NCI-H69 (cell line): ENCODE results near the gene FSD1L.
A peak's percentile ranks its signal among the peaks of the same experiment; 100 is the strongest.

Source experiments
- DNase-seq: peaks from one replicate; lab custom pipeline; 2025; lab: John Stamatoyannopoulos, UW

The FSD1L gene

DNA sequence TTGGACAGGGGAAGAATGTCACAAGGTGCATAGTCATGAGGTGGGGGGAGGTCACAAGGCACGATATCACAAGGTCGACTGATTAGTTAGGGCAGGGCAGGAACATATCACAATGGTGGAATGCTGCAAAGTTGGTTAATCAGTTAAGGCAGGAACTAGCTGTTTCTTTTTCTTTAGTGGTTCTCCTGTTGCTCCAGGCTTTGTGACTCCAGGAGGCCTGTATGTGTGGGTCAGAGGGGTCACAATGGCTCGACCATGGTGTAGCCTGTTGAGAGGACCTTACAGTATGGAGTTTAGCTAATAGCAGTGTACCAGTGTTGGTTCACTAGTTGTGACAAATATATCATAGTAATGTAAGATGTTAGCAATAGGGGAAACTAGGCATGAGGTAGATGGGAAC is 12.4 kb upstream of the FSD1L start:
- DNase-seq, result no peak

GRCh38 chr9:105436783-105437182 is 11.1 kb upstream of the FSD1L start:
- no peak for DNase-seq

DNA sequence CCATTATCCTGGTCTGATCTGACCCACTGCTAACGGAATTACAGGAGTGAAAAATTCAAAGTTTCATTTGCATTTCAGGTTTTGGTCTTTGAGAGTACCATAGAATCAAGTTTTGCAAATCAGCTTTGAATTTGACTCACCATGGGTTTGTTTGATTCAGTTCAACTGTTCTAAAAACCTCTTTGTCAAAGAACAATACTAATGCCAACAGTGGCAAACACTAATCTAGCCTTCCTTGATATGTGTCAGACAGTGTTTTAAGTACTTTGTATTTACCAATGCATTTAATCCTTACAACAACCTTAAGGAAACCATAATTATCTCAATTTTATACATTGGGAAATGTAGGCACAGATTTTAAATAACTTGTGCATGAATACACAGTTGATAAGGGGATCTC is 10.1 kb upstream of the FSD1L start:
- peak; percentile 47 for DNase-seq

DNA sequence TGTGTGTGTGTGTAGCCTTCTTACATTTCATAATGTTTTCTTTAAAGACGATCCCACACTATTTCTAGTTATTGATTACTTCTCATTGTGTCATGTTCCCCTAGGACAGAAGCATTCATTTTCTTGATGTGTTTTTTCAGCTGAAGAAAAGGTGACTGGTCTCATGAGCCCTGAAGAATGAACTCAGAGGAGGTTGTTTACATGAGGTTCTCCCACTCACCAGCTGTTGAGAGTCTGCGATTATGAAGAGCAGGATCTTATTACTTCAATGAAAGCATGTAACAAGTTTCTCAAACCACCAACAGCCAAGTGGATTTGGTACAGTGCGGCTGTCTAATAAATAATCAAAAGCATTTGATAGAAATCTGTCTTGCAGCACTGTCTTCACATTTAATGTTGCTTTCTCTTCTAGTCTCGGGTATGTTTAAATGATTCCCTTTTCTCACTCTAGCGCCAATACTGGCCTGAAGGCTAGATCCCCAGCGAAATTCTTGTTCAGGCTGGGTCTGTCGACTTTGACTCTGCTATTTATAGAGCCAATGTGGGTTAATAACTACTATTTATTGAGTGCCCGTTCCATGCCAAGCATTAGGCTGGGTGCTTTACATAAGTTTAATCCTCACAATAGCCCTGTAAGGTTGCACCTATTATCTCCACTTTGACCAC is 9.6 kb upstream of the FSD1L start:
- DNase-seq, result peak; percentile 76

- DNase-seq, result no peak
These were observed 8.4 kb upstream of the FSD1L start for GRCh38 chr9:105439428-105439827.

- no peak for DNase-seq
These were observed 6.1 kb upstream of the FSD1L start for GRCh38 chr9:105441616-105442160.

- DNase-seq, result no peak
These were observed 4.7 kb upstream of the FSD1L start for GRCh38 chr9:105443121-105443520.

DNA sequence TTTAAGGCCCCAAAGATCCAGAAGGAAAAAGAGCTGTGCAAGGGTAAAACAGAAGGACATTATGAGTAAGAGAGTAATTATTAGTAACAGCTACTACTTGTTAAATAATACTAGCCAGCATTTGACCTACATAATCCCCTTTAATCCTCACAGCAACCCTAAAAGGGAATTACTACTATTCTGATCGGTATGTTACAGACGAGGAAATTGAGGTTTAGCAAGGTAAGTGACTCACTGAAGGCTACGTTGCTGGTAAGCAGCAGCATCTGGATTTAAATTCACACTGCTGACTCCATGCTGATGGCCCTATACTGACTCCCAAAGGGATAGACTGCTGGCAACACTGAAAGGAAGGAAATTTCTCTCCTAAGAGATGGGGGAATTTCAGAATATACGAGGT is 3.7 kb upstream of the FSD1L start:
- DNase-seq, result no peak

DNA sequence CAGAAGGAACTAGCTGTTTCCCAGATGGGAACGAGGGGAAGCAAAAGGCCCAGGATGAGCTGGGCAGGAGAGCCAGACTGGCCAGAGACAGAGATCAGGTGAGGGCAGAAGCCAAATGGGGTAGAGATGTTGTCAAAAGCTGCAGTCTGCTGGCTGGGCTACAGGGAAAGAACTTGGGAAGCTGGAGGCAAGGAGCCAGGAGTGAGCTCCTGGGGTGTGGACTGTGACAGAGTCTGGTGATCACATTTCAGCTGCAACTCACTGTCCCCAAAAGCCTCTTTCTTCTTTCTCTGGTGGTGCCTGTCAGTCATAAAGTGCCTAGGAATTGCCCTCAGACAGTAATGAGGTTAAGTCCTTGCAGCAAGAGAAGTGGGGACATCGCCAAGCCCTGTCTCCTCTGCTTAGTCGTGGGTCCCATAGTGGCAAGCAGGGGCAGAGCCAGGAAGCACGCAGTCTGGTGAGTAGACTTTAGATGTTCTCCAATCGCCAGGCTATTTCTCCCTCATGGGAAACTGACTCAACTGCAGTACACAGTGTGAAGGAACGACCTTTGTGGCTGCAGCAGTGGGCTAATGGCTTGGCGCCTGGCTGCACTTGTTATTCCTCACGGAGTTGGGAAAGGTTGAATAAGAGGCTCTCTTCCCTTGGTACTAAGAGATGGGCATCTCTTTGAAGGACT is 2.5 kb upstream of the FSD1L start:
- DNase-seq, result peak; percentile 28

- no peak for DNase-seq
These were observed 434 bp upstream of the FSD1L start for GRCh38 chr9:105447386-105447813.

DNA sequence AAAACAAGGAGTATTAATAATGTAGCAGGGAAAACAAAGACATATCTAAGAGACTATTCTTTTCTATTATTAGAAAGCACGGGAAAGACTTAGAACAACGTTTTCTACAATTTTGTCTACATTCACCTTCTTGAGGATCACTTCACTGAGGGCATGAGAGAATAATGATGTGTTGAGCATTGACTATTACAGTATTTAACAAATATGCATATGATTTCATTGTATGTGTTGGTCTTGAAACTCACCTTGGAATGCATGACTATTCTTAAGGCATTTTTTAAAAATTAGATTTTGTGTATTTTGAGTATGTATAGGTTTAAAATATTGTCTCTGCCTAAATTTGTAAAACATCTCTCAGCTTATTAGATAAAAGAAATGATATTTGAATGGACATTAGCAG is 1.2 kb downstream of the FSD1L start:
- no peak for DNase-seq

DNA sequence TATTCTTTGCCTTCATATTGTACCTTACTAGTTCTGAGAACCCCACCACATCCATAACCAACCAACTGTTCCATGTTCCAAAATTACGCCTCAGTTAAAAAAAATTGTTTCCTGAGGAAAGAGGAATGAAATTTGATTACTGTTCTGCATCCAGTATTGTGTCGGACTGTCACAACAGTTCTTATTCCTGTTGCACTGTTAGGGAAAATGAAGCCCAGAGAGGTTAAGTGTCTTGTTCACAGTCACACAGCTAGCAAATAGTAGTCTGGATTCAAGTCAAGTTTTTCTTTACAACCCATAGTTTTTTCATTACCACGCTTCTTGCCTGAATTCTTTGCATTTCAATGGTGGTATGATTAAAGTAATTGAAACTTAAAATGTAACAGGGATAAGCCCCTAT is 4.4 kb downstream of the FSD1L start:
- DNase-seq, result no peak

DNA sequence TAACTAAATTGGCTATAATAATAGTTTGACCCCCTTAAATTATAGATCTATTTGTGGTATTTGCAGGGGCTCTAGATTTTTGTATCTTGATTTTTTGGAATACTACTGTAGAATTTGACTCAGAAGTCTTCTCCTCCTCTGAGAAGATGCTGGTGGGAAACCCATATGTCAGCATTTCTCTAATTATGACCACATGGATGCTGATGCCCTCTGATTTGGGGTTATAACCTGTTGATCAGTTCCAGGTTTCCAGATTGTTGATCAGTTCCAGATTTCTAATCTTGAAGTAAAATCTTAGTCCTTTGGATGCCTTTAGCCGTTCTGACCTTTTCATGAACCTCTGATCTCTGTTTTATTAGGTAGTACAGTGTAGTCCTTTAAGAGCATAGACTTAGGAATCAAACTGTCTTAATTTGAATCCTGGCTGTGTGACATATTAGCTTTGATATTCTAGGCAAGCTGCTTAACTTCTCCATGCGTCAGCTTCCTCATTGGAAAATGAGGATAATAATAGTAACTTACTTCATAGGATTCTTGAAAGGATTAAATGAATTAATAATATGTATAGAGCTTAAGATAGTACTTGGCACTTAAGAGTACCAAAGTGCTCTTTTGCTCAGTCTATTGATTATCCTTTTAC is 8.1 kb downstream of the FSD1L start:
- no peak for DNase-seq

DNA sequence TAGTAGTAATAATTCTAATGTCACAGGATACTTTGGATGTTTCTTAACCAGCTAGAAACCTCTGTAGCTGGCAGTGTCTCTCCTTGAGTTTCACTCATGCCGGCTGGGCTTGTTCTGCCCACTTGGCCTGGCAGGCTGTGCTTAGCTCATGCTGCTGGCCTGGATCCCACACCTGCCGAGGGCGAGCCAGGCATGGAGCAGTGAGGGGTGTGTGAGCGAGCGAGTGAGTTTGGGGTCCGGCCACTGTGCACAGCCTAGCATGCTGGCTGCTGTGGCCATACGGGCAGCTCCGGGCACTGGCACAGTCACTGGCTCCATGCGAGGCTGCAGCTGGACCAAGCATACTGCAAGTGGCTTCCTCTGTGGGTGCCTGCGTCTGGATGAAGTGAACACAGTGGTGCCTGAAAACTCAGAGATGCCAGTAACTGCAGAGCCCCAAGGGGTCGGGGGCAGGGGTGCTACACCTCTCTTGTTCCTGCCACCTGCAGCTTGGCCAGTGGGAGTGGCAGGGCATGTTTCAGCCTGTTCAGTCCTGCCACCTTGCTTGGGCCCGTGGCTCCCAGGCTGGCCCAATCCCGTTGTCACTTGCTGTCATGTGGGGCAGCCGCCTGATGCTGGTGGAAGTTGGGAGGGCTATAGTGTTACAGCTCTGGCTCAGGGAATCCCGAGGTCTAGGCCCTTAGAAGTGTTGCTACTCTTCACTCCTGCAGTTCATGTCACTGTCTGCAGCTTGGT is 9.9 kb downstream of the FSD1L start:
- no peak for DNase-seq

DNA sequence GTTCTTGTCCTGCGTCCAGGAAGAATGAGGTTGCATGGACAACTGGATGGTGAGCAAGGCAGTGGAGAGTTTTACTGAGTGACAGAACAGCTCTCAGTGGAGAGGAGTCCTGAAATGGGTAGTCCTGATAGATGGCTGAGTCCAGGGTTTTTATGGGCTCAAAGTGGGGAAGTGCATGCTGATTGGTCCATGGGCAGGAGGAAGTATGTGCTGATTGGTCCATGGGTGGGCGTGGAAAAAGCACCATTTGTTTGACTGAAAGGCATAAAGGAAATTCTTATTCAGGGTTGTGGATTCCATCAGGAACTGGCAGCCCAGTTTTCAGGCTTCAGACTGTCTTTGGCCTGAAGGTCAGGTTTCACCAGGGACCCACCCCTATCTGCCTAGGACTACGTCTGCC is 10.6 kb downstream of the FSD1L start:
- DNase-seq, result no peak

DNA sequence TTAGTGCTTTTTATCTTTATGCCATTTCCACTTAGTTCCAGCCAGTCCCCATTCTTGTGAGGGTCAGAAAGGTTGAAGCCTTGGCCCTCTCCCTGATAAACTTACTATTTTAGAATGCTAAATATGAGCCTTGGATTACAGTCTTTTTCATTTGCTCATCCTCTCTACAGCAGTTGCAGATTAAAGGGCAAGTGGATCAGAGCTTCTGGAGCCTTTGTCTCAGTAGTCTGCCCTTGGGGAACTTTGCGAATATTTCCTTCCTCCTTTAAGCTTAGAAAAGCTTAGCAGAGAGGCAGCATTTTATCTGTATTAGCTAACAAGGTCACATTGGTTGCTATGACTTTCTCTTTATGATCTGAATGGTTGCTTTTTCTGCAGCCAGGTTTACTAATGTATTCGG is 11.5 kb downstream of the FSD1L start:
- DNase-seq, result no peak

GRCh38 chr9:105466898-105467455 is 19.1 kb downstream of the FSD1L start:
- no peak for DNase-seq

DNA sequence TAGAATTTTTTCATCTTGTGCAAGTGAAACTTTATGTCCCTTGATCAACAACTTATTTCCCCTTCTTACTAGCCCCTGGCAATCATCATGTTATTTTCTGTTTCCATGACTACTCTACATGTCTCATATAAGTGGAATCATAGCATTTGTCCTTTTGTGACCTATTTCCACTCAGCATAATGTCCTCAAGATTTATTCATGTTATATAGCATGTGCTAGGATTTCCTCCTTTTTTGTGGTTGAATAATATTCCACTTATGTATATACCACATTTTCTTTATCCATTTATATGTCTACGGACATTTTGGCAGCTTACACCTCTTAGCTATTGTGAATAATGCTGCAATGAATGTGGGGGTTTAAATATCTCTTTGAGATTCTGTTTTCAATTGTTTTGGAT is 21.0 kb downstream of the FSD1L start:
- DNase-seq, result no peak

DNA sequence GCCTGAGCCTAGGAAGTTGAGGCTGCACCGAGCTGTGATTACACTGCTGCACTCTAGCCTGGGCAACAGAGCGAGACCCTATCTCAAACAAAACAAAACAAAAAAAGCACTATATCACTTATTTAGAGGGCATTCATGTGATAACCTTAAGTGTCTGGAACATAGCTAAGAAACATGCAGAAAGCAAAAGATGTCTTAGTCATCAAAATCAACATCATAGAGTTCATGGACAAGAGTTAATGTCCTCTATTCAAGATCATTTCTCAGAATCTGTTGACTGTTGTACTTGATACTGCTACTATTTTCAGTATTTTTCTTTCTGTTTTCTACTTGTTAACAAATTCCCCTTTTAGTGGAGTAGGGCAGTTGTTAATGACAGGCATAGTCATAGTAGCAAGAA is 25.4 kb downstream of the FSD1L start:
- no peak for DNase-seq

DNA sequence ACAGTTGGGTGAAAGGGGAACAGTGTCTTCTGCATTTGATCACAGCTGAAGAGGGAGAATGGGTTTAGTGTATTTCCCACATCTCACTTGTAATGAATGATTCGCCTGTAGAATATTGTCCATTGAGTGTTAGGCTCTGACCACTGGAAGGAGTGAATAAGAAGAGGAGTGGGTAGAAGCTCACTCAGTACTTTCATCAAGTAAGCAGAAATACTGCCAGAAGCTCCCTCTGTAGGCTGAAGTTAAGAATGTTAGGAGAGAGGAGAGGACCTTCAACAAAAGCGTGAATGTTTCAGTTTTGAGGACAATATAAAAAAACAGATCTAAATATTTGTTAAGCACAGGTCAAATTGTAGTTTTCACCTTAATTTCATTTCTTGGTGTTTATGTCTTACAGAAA is 27.5 kb downstream of the FSD1L start:
- peak; percentile 51 for DNase-seq

- DNase-seq, result no peak
These were observed 32.0 kb downstream of the FSD1L start for GRCh38 chr9:105479846-105480245.

DNA sequence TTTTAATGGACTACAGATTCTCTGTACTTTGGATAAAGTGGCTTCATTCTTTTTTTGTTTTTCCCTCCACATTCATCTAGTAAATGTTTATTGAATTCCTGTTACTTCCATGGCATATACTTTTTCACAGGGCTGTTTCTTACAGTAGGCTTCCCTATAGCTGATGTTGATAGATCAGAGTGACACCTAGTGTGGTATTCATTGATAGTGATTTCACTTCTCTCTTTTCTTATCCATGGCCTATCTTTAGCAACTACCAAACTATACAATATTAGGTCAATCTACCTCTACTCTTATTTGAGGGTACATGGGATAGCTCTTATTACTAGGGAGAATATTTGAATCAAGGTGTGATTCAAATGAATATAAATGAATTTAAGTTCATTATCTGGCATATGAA is 35.8 kb downstream of the FSD1L start:
- no peak for DNase-seq
